GM19043 (cell line): ENCODE measurements around the gene ARID3B.

Source experiments
- ATAC-seq: cut with Tn5 transposase; IDR thresholded peaks from one replicate; pipeline ENCODE4 v1.9.1; 2021; ENCODE audit warnings: low read depth; ENCODE audit not compliant: unreplicated experiment

Gene ARID3B

GRCh38 chr15:74633781-74634180 is 92.8 kb downstream of the ARID3B start:
- ATAC-seq = no peak

- no peak for ATAC-seq
Measured at GRCh38 chr15:74635228-74635627, 94.2 kb downstream of the ARID3B start.

GRCh38 chr15:74636984-74637383 is 96.0 kb downstream of the ARID3B start:
- ATAC-seq = no peak

- no peak for ATAC-seq
Measured at GRCh38 chr15:74641151-74641550, 100.1 kb downstream of the ARID3B start.

GRCh38 chr15:74642348-74642733 is 101.3 kb downstream of the ARID3B start:
- ATAC-seq = no peak

- ATAC-seq = no peak
Measured at GRCh38 chr15:74642734-74643664, 102.0 kb downstream of the ARID3B start.

- no peak for ATAC-seq
Measured at GRCh38 chr15:74643665-74644204, 102.7 kb downstream of the ARID3B start.

- ATAC-seq = no peak
Measured at GRCh38 chr15:74646480-74646879, 105.5 kb downstream of the ARID3B start.
